PC-9 (cell line): ENCODE data around the gene DCTN1.

Source experiments
- EZH2 ChIP-seq: fragments of 200-600 bp; sonication (generic); IDR thresholded peaks from 2 replicates; pipeline ENCODE4 v1.8.0; 2017; ENCODE audit warnings: antibody characterized with exemption, low read depth
- TF ChIP-seq, protein P1 (sequence below): fragments of 200-600 bp; sonication (generic); conservative IDR thresholded peaks from 2 replicates; pipeline ENCODE4 v1.6.1; 2017; ENCODE audit warnings: mixed run types, antibody characterized with exemption, mild to moderate bottlenecking, moderate library complexity

DNA sequence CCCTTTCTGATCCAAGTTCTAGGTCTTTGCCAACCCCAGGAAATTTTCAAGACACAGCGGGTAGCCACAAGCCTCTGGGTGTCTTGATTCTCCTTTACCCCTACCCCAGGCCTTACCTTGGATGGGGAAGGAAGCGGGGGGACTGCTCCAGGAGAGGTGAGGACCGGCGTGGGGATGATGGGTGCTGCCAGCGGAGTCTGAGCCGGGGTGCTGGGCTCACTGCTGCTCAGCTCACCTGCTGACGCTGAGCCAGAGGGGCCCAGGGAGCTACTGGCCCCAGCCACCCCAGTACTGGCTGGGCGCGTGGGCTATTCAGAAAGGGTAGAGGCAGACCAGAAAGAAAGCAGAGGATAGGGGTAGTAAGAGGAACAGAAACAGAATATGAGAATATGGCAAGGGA, 8.7 kb downstream of the DCTN1 start:
- TF ChIP-seq, protein P1, sequence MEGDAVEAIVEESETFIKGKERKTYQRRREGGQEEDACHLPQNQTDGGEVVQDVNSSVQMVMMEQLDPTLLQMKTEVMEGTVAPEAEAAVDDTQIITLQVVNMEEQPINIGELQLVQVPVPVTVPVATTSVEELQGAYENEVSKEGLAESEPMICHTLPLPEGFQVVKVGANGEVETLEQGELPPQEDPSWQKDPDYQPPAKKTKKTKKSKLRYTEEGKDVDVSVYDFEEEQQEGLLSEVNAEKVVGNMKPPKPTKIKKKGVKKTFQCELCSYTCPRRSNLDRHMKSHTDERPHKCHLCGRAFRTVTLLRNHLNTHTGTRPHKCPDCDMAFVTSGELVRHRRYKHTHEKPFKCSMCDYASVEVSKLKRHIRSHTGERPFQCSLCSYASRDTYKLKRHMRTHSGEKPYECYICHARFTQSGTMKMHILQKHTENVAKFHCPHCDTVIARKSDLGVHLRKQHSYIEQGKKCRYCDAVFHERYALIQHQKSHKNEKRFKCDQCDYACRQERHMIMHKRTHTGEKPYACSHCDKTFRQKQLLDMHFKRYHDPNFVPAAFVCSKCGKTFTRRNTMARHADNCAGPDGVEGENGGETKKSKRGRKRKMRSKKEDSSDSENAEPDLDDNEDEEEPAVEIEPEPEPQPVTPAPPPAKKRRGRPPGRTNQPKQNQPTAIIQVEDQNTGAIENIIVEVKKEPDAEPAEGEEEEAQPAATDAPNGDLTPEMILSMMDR, result no peak
- no peak for TF ChIP-seq EZH2
